ENCODE measurements around the gene FZR1. TPM values are rescaled to one million over a fixed set of nuclear protein-coding genes. Genes with fewer than 3 reads are reported as not detected.

Gene FZR1
- total RNA-seq, 4 donors from 2014 or later = 45.1 to 51.1 (median 47.9) TPM

DNA sequence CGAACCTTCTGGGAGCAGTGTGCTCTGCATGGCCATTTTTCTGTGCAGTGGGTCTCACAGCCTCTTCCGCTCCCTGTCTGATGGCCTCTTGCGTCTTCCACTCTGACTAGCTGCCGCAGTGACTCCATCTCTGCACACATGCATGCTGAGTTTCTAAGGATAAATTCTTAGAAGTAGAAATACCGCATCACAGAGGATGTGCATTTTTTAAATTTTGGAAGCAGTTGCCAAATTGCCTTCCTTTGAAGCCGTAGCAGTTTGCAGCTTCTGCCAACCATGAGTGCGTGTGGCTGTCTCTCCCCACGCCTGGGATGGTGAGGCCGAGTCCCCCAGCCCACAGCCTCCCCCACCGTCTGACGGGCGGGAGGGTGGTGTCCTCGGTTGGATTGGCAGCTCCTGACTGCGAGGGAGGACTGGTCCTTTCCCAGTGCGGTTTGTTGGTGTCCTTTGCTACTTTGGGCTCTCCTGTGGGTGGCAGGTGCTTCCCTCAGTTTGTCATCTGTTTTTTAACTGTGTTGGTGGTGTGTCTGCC, 9.8 kb downstream of the FZR1 start:
- 50% methylated on average over 15 of the region's 15 CpGs for WGBS
- Histone ChIP-seq H3K27me3 (no peaks in the 10 kb centered on the region), H3K4me1 (peaks cover 18% of the 10 kb centered on the region), H3K4me3 (no peak overlapping the region), H3K27ac (no peak overlapping the region), H3K36me3 (peaks cover 18% of the 10 kb centered on the region), H3K9me3 (no peaks in the 10 kb centered on the region)
- TF ChIP-seq POLR2AphosphoS5 (IDR thresholded peaks at IDR 0.05) (no peak), EP300 (IDR thresholded peaks at IDR 0.05) (no peak), POLR2A (IDR thresholded peaks at IDR 0.05) (no peak), CTCF (IDR thresholded peaks at IDR 0.05) (no peak)
- DNase-seq (ENCODE audit: low spot score in 2 of 2) = no peak

DNA sequence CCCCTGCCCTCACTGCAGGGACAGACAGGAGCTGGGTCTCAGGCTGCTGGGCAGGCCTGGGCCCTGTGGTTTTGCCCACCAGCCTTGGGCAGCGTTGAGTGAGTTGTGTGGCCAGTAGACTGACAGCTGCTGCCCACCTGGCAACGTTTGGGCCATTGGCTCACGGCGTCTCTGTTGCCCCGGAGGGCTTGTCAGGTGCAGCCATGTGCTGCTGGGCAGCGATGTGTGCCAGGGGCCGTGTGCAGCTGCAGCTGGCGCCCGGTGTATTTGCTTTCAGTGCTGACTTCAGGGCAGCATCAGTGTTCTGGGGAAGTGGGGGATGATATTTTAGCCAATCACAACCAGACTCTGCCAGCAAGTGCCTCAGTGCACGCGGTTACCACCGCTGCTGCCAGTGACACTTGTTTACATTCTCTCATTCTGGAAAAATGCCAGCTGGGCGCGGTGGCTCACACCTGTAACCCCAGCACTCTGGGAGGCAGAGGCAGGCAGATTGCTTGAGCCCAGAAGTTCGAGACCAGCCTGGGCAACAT, 10.6 kb downstream of the FZR1 start:
- 64% methylated on average over 10 of the region's 15 CpGs for WGBS

DNA sequence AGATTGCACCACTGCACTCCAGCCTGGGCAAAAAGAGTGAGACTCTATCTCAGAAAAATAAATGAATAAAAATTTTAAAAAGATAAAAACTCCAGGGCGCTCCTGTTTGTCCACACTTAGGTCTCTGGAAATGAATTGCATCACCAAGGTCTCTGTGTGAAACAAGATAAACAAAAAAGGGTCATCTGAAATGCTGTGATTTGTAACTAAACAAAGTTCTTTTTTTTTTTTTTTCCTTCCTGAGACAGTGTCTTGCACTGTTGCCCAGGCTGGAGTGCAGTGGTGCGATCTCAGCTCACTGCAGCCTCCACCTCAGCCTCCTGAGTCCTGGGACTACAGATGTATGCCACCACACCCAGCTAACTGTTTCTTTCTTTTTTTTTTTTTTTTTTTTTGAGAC, 11.5 kb downstream of the FZR1 start:
- no peaks in the 10 kb centered on the region for H3K27me3 ChIP-seq
- peaks cover 20% of the 10 kb centered on the region for H3K36me3 ChIP-seq
- 93% methylated on average over 2 of the region's 2 CpGs for WGBS
- no peaks in the 10 kb centered on the region for H3K9me3 ChIP-seq
- no peak overlapping the region for H3K27ac ChIP-seq
- no peak for DNase-seq (ENCODE audit: low spot score in 2 of 2)
- H3K4me1 ChIP-seq = peaks cover 19% of the 10 kb centered on the region
- no peak overlapping the region for H3K4me3 ChIP-seq
- no peak for TF ChIP-seq POLR2A (IDR thresholded peaks at IDR 0.05)

More for the DNA sequence above, 10.6 kb downstream of the FZR1 start:
- no peak overlapping the region for H3K4me3 ChIP-seq
- no peaks in the 10 kb centered on the region for H3K27me3 ChIP-seq
- H3K36me3 ChIP-seq = peaks cover 13% of the 10 kb centered on the region
- peaks cover 19% of the 10 kb centered on the region for H3K4me1 ChIP-seq
- no peak overlapping the region for H3K27ac ChIP-seq
- H3K9me3 ChIP-seq = no peaks in the 10 kb centered on the region
- no peak for TF ChIP-seq CTCF (IDR thresholded peaks at IDR 0.05)
- TF ChIP-seq EP300 (IDR thresholded peaks at IDR 0.05) = no peak
- no peak for TF ChIP-seq POLR2A (IDR thresholded peaks at IDR 0.05)
- TF ChIP-seq POLR2AphosphoS5 (IDR thresholded peaks at IDR 0.05) = no peak
- no peak for DNase-seq (ENCODE audit: low spot score in 2 of 2)

DNA sequence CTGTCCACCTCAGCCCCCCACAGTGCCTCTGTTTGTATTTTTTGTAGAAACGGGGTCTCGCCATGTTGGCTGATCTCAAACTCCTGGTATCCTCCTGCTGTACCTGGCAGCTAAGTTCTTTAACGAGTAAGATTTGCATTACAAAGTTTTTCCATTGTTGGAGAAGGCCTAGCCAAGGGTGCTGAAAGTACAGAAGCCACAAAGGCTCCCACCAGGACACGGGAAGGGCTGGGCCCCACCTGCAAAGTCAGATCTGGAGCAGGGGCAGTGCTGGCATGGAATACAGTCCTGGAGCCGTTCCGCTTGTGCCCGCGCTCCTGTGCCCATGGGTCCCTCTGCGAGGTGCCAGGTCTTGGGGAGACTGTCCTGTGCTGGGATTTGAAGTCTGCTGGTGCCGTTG, 12.1 kb downstream of the FZR1 start:
- H3K27ac ChIP-seq = no peak overlapping the region
- WGBS = 83% methylated on average over 10 of the region's 10 CpGs
- peaks cover 19% of the 10 kb centered on the region for H3K4me1 ChIP-seq
- H3K4me3 ChIP-seq = no peak overlapping the region
- H3K36me3 ChIP-seq = peaks cover 26% of the 10 kb centered on the region
- no peaks in the 10 kb centered on the region for H3K27me3 ChIP-seq
- no peaks in the 10 kb centered on the region for H3K9me3 ChIP-seq
- no peak for DNase-seq (ENCODE audit: low spot score in 2 of 2)
- TF ChIP-seq EP300 (IDR thresholded peaks at IDR 0.05) (no peak), POLR2A (IDR thresholded peaks at IDR 0.05) (no peak), POLR2AphosphoS5 (IDR thresholded peaks at IDR 0.05) (no peak), CTCF (IDR thresholded peaks at IDR 0.05) (no peak)

GRCh38 chr19:3518659-3519058, 12.5 kb downstream of the FZR1 start:
- no peak for DNase-seq (ENCODE audit: low spot score in 2 of 2)
- Histone ChIP-seq H3K4me1 (peaks cover 19% of the 10 kb centered on the region), H3K27me3 (no peaks in the 10 kb centered on the region), H3K36me3 (peaks cover 30% of the 10 kb centered on the region), H3K27ac (no peak overlapping the region), H3K9me3 (no peaks in the 10 kb centered on the region), H3K4me3 (no peak overlapping the region)
- WGBS = 79% methylated on average over 2 of the region's 2 CpGs
- no peak for TF ChIP-seq CTCF (IDR thresholded peaks at IDR 0.05)
- no peak for TF ChIP-seq POLR2AphosphoS5 (IDR thresholded peaks at IDR 0.05)
- TF ChIP-seq POLR2A (IDR thresholded peaks at IDR 0.05) = no peak
- no peak for TF ChIP-seq EP300 (IDR thresholded peaks at IDR 0.05)

GRCh38 chr19:3519126-3519525, 13.0 kb downstream of the FZR1 start:
- TF ChIP-seq EP300 (IDR thresholded peaks at IDR 0.05) (no peak), POLR2AphosphoS5 (IDR thresholded peaks at IDR 0.05) (no peak), CTCF (IDR thresholded peaks at IDR 0.05) (no peak), POLR2A (IDR thresholded peaks at IDR 0.05) (no peak)
- Histone ChIP-seq H3K27ac (no peak overlapping the region), H3K4me3 (no peak overlapping the region), H3K9me3 (no peaks in the 10 kb centered on the region), H3K36me3 (peaks cover 35% of the 10 kb centered on the region), H3K27me3 (no peaks in the 10 kb centered on the region), H3K4me1 (peaks cover 19% of the 10 kb centered on the region)
- 74% methylated on average over 3 of the region's 18 CpGs for WGBS
- DNase-seq (ENCODE audit: low spot score in 2 of 2) = no peak

All from suprapubic skin (tissue), 4 donors.